Natural killer cell treated with Interleukin-12 subunit alpha and Interleukin-12 subunit beta and Interleukin-15 and Interleukin-18, amount 100 ng/mL, for 72 hours (primary cell): ENCODE results near the gene CCDC24. TPM values are rescaled to one million over a fixed set of nuclear protein-coding genes. Genes with fewer than 3 reads are reported as not detected.

Experiments
- total RNA-seq, 2 donors: library from RNA; stranded (reverse); gene quantifications; one replicate each; pipeline ENCODE4 v1.2.3, GENCODE V29; 2022

The CCDC24 gene
- total RNA-seq, 2 donors from 2014 or later, result 1.8 to 2.9 TPM

Other genes with a start within 250 kb of the CCDC24 start
- gene ARTN, start 57.8 kb upstream of the CCDC24 start, total RNA-seq, result 1 to 10 TPM in 1 of 2 donors, not detected in 1; 1.2 TPM
- 10 to 100 TPM; 28.4 to 43.1 TPM for gene IPO13, start 44.6 kb upstream of the CCDC24 start, total RNA-seq
- gene DPH2, start 21.6 kb upstream of the CCDC24 start, total RNA-seq, result 10 to 100 TPM; 37.4 to 93.8 TPM
- gene ATP6V0B, start 16.6 kb upstream of the CCDC24 start, total RNA-seq, result 100 to 1,000 TPM; 161 to 203 TPM
- 10 to 100 TPM; 12.8 to 48.6 TPM for gene B4GALT2, start 12.4 kb upstream of the CCDC24 start, total RNA-seq
- gene SLC6A9, start 39.9 kb downstream of the CCDC24 start, total RNA-seq, result 1 to 10 TPM; 3.5 to 4.5 TPM
- not detected for gene KLF17, start 127.2 kb downstream of the CCDC24 start, total RNA-seq
- gene KLF18, start 150.0 kb downstream of the CCDC24 start, total RNA-seq, result not detected
- gene DMAP1, start 221.9 kb downstream of the CCDC24 start, total RNA-seq, result 10 to 100 TPM; 36.9 to 52.2 TPM